ENCODE data around the gene OVOL2.

Gene OVOL2

DNA sequence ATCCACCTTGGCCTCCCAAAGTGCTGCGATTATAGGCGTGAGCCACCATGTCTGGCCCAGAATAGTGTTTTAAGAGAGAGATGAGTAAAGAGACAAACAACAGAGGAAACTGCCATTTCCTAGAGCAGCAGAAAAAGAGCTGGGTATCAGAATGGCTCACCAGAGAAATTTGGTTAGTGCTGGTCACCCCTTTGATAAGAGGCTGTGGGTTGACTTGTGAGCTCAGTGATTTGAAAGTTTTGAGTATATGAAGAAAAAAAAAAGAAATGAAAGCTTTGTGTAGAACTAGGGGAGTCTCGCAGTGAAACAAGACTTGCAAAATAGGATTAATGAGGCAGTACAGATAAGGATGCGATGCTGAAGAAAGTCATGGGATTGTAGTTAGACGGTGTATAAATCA is 59.3 kb downstream of the OVOL2 start:
- H3K4me3 ChIP-seq (ENCODE audit: low read depth, low read length), result no peak overlapping the region
- ChIA-PET CTCF (interaction anchor here (1.0 to 6.8 kb wide), 5 partner anchors 8 to 493 kb away, joined by 3 to 63 read pairs (median 4); no protein-coding TSS in a partner anchor), POLR2A (no interaction called here)
- DNase-seq (ENCODE audit: low read depth, low spot score), result no peak
- TF ChIP-seq, protein P1, sequence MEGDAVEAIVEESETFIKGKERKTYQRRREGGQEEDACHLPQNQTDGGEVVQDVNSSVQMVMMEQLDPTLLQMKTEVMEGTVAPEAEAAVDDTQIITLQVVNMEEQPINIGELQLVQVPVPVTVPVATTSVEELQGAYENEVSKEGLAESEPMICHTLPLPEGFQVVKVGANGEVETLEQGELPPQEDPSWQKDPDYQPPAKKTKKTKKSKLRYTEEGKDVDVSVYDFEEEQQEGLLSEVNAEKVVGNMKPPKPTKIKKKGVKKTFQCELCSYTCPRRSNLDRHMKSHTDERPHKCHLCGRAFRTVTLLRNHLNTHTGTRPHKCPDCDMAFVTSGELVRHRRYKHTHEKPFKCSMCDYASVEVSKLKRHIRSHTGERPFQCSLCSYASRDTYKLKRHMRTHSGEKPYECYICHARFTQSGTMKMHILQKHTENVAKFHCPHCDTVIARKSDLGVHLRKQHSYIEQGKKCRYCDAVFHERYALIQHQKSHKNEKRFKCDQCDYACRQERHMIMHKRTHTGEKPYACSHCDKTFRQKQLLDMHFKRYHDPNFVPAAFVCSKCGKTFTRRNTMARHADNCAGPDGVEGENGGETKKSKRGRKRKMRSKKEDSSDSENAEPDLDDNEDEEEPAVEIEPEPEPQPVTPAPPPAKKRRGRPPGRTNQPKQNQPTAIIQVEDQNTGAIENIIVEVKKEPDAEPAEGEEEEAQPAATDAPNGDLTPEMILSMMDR (IDR thresholded peaks at IDR 0.05; ENCODE audit: insufficient read depth, low read length, missing control alignments), result no peak

DNA sequence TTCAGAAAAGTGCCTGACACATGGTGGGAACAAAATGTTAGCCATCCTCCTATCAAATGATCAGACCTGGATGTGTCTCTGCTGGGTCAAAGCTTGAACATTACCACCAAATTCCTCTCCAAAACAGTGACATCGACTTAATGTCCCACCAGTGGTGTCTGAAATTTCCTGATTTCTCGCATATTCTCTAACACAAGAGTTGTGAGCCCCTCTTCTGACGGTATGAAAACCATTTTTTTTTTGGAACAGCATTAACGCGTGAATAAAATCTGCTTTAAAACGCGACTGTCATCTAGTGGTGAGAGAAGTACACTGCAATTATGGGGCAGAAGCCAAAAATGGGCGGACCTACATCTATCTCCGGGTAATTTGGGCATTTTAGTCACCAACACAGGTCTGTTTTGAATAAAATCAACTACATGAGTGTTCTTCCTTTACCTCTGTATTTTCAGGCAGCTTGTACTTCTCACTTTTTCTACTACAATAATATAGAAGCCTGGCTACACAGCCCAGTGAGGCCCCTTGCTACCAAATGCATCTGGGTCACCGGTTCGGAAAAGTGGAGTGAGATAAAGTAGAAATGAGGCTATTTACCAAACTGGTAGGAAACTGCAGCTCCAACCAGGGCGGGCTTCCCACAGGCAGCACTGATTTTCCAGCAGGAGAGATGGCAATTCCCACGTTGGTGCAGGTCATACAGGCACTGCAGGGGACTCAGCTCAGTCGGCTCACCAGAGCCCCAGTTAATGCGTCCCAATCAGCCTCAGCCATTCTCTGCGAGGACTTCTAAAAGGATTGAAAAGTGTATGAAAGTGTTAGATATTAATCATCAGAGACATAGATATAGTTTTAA is 61.5 kb downstream of the OVOL2 start:
- no peak overlapping the region for H3K4me3 ChIP-seq (ENCODE audit: low read depth, low read length)
- ChIA-PET POLR2A (no interaction called here), CTCF (interaction anchor here (0.7 to 6.8 kb wide), 41 partner anchors 9 to 491 kb away, joined by 3 to 63 read pairs (median 4); partner anchors contain the start of genes DSTN and ZNF133)
- TF ChIP-seq, protein P1 (IDR thresholded peaks at IDR 0.05; ENCODE audit: insufficient read depth, low read length, missing control alignments), result peak; percentile 79
- DNase-seq (ENCODE audit: low read depth, low spot score), result no peak

DNA sequence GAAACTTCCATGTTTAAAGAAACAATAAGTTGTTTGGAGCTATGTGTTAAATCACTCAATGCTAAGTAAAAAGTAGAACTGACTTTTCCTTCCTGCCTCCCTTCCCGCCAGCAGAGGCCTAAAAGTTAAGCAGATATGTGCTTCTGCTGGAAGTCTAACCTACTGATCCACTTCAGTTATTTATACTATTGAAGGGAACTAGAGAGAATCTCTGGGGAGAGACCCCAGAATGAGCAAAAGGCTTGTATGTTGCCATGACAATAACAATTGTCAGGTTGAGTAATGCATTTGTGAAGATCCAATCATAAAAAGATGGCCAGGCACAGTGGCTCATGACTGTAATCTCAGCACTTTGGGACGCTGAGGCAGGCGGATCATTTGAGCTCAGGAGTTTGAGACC is 64.2 kb downstream of the OVOL2 start:
- no peak for DNase-seq (ENCODE audit: low read depth, low spot score)
- POLR2A ChIA-PET, result no interaction called here
- TF ChIP-seq, protein P1 (IDR thresholded peaks at IDR 0.05; ENCODE audit: insufficient read depth, low read length, missing control alignments), result no peak
- H3K4me3 ChIP-seq (ENCODE audit: low read depth, low read length), result no peak overlapping the region
- CTCF ChIA-PET, result interaction anchor here (1.1 to 6.8 kb wide), 4 partner anchors 8 to 489 kb away, joined by 3 to 63 read pairs (median 16); no protein-coding TSS in a partner anchor

DNA sequence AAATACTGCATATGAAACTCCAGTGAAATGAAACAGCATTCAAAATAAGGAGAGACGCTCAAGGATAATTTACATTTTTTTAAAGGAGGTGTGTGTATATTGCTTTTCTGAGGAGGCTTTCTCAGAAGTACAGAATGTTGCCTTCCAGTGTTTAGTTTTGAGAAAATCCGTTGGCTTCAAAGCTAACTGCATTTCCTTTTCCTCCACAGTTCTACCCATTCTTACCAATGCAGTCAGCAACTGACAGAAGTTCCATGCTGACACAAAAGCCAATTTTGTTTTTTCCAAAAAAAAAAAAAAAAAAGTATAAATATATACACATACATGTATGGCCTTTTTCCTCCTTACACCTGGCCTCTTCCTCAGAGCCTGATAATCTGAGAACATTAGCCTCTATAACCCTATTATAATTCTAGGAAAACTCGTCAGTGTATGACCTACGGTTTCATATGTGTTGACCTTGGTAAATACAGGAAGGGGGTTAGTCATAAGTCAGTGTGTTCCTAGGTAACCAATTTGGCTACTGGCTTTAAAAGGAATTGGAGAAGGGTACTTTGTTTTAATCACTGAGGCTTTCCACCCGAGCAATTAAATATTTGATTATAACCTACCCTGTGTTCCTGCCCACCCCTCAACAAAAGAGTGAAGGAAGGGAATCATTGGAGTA is 64.7 kb downstream of the OVOL2 start:
- ChIA-PET CTCF (interaction anchor here (0.7 to 6.8 kb wide), 4 partner anchors 8 to 338 kb away, joined by 3 to 63 read pairs (median 4); no protein-coding TSS in a partner anchor), POLR2A (interaction anchor here (0.7 kb wide), 1 partner anchor 32 kb away, joined by 3 read pairs; no protein-coding TSS in a partner anchor)
- DNase-seq (ENCODE audit: low read depth, low spot score), result no peak
- no peak overlapping the region for H3K4me3 ChIP-seq (ENCODE audit: low read depth, low read length)
- TF ChIP-seq, protein P1 (IDR thresholded peaks at IDR 0.05; ENCODE audit: insufficient read depth, low read length, missing control alignments), result no peak

DNA sequence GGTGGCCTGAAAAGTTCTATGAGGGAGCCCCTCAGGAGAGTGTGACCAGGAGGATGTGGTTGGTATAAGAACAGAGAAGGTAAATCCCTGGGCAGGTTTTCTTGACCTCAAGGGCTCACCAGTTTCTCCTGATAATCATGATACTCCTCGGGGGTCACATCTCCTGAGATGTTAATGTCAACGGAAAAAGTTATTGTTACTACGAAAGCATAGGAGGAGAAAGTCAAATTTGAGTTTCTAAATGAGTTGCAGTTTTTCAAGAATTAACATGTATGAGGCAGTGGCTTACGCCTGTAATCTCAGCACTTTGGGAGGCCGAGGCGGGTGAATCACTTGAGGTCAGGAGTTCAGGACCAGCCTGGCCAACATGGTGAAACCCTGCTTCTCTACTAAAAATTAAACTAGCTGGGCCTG is 65.5 kb downstream of the OVOL2 start:
- TF ChIP-seq, protein P1 (IDR thresholded peaks at IDR 0.05; ENCODE audit: insufficient read depth, low read length, missing control alignments), result no peak
- DNase-seq (ENCODE audit: low read depth, low spot score), result no peak
- ChIA-PET POLR2A (interaction anchor here (0.7 kb wide), 1 partner anchor 31 kb away, joined by 3 read pairs; no protein-coding TSS in a partner anchor), CTCF (interaction anchor here (0.7 kb wide), 1 partner anchor 287 kb away, joined by 3 read pairs; no protein-coding TSS in a partner anchor)
- H3K4me3 ChIP-seq (ENCODE audit: low read depth, low read length), result no peak overlapping the region
